Upper lobe of left lung (tissue), 4 donors: ENCODE measurements around the gene NPC1L1.

Experiments used
- CTCF ChIP-seq, 6 experiments: fragments of 450-650 bp in 4 of 6; fragments of 200-600 bp in 2 of 6; sonication (generic) in 2 of 6; IDR thresholded peaks; one replicate each; pipeline ENCODE4 v1.5.1; 2016 to 2019; ENCODE audit warnings: antibody characterized with exemption in 6 of 6
- EP300 ChIP-seq, 4 donors: sonication (generic); formaldehyde crosslinking; IDR thresholded peaks; one replicate each; pipeline ENCODE4 v1.5.1; 2017; ENCODE audit warnings: antibody characterized with exemption in 4 of 4, control low read depth in 2 of 4
- POLR2A ChIP-seq, 4 donors: fragments of 450-650 bp; IDR thresholded peaks; one replicate each; pipeline ENCODE4 v1.5.1; 2016 to 2017; ENCODE audit warnings: antibody characterized with exemption in 4 of 4, mild to moderate bottlenecking in 2 of 4
- POLR2AphosphoS5 ChIP-seq, 2 donors: sonication (generic); formaldehyde crosslinking; IDR thresholded peaks; one replicate each; pipeline ENCODE4 v1.5.1; 2017; ENCODE audit warnings: antibody characterized with exemption in 2 of 2

- TF ChIP-seq POLR2A (IDR thresholded peaks at IDR 0.05) (no peak), POLR2AphosphoS5 (IDR thresholded peaks at IDR 0.05) (no peak), EP300 (IDR thresholded peaks at IDR 0.05) (no peak), CTCF (IDR thresholded peaks at IDR 0.05) (no peak)
These were observed 18.4 kb upstream of the NPC1L1 start for GRCh38 chr7:44559485-44559884.
